ENCODE results near the gene NUDT3.

GRCh38 chr6:34366639-34366921 lies 25.9 kb downstream of the NUDT3 start:
- TF ChIP-seq CTCF (IDR thresholded peaks at IDR 0.05), result no peak
- no peak for TF ChIP-seq POLR2AphosphoS5 (IDR thresholded peaks at IDR 0.05)
- no peak for TF ChIP-seq POLR2A (IDR thresholded peaks at IDR 0.05)

Measured in breast epithelium (tissue), 3 donors.